ENCODE measurements around the gene LYPD6.

LYPD6 gene

DNA sequence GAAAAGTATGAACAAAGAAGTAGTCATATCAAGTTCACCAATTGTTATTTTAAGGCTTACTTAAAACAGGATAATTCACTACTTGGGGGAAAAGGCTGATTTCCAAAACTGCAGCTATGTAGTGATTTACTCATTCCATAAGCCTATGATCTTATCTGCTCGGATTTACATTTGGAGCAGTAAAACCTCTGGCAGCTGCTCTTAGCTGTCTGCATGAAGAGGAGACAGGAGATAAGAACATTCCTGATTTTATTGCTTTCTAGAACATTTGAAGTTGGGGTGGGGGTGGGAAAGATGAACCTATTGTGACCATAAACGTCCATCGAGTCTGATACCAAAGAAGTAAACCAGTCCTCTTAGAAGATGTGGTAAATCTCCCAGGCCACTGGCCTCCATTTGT lies 136.2 kb downstream of the LYPD6 start:
- H3K4me3 ChIP-seq (ENCODE audit: low read length) = no peak overlapping the region
- no peak for DNase-seq (ENCODE audit: low read depth)
- TF ChIP-seq, protein P1, sequence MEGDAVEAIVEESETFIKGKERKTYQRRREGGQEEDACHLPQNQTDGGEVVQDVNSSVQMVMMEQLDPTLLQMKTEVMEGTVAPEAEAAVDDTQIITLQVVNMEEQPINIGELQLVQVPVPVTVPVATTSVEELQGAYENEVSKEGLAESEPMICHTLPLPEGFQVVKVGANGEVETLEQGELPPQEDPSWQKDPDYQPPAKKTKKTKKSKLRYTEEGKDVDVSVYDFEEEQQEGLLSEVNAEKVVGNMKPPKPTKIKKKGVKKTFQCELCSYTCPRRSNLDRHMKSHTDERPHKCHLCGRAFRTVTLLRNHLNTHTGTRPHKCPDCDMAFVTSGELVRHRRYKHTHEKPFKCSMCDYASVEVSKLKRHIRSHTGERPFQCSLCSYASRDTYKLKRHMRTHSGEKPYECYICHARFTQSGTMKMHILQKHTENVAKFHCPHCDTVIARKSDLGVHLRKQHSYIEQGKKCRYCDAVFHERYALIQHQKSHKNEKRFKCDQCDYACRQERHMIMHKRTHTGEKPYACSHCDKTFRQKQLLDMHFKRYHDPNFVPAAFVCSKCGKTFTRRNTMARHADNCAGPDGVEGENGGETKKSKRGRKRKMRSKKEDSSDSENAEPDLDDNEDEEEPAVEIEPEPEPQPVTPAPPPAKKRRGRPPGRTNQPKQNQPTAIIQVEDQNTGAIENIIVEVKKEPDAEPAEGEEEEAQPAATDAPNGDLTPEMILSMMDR (IDR thresholded peaks at IDR 0.05; ENCODE audit: insufficient read depth, low read depth, low read length, missing control alignments) = no peak

DNA sequence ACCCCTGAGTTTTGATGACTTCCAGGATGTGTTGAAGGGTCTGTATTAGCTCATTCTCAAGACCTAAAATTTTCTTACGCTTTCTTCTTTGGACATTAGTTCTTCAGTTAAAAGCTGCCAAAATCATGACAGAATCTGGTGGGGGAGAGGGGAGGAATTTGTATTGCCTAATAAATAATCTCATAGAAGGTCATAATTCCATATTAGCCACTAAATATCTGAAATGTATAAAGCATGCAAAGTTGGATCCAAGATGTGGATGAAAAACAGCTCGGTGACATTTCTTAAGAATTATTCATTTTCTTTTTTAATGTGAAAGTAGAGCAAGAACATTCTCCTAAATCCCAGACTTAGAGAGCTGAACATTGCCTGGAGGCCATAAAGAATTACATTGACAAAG lies 137.0 kb downstream of the LYPD6 start:
- TF ChIP-seq, protein P1 (IDR thresholded peaks at IDR 0.05; ENCODE audit: insufficient read depth, low read depth, low read length, missing control alignments) = no peak
- H3K4me3 ChIP-seq (ENCODE audit: low read length) = no peak overlapping the region
- no peak for DNase-seq (ENCODE audit: low read depth)

DNA sequence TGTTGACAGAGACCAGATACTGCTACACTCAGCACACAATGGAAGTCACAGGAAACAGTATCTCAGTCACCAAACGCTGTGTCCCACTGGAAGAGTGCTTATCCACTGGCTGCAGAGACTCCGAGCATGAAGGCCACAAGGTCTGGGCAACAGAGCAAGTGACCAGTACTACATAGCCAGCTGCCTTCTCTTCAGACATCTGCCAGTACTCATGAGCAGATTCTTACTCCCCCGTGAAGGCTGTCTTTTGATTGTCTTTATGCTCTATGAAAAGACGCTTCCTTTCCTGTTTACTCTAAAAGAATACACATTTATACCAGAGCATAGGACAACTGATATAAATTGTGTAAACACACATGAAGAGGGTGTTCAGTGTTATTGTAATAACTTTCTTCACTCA lies 138.2 kb downstream of the LYPD6 start:
- no peak for DNase-seq (ENCODE audit: low read depth)
- TF ChIP-seq, protein P1 (IDR thresholded peaks at IDR 0.05; ENCODE audit: insufficient read depth, low read depth, low read length, missing control alignments) = no peak
- no peak overlapping the region for H3K4me3 ChIP-seq (ENCODE audit: low read length)

DNA sequence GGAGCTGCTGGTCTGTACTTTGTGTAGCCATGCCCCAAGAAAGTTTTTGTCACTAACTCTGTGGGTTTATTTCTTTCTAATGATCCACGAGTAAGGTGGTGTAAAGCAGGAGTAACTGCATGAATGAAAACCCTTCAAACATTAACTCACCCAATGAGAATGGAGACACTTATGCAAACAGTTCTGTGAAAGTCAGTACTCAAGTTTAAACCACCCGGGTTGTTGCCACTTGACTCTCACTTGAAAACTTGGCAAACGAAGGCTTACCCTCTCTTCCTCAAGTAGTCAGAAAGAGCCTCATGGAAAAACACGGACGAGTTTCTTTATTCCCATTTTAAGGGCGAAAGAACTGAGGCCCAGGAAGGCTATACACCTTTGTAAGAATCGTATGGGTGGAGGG lies 139.7 kb downstream of the LYPD6 start:
- TF ChIP-seq, protein P1 (IDR thresholded peaks at IDR 0.05; ENCODE audit: insufficient read depth, low read depth, low read length, missing control alignments) = no peak
- H3K4me3 ChIP-seq (ENCODE audit: low read length) = no peak overlapping the region
- DNase-seq (ENCODE audit: low read depth) = no peak

DNA sequence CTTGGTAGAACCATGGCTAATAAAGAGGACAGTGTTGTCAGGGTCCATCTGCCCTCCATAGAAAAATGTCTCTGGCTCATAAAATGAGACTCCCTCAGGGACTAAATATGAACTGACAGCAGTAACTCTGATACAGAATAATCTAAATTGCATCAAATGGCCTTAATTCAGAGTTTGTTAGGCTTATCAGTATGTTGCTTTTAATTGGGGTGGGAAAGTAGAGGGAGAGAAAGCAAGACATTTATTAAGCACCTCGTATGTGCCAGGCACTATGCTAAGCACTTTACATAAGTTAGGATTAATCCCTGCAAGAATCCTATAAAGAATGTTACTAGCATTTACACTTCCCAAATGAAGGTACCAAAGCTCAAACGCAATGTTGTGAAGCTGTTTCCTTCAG lies 142.0 kb downstream of the LYPD6 start:
- TF ChIP-seq, protein P1 (IDR thresholded peaks at IDR 0.05; ENCODE audit: insufficient read depth, low read depth, low read length, missing control alignments) = no peak
- DNase-seq (ENCODE audit: low read depth) = no peak
- H3K4me3 ChIP-seq (ENCODE audit: low read length) = no peak overlapping the region

DNA sequence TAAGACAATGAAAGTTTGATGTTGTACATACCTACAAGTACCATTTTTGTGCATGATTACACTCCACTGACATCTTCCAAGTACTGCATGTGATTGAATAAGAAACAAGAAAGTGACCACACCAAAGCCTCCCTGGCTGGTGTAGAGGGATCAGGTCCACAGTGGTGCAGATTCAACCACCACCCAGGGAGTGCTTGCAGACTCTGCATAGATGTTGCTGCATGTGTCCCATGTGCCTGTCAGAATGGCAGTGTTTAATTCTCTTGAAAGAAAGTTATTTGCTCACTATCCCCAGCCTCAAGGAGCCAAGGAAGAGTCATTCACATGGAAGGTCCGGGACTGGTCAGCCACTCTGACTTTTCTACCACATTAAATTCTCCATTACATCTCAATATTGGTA lies 142.7 kb downstream of the LYPD6 start:
- TF ChIP-seq, protein P1 (IDR thresholded peaks at IDR 0.05; ENCODE audit: insufficient read depth, low read depth, low read length, missing control alignments) = no peak
- DNase-seq (ENCODE audit: low read depth) = no peak
- H3K4me3 ChIP-seq (ENCODE audit: low read length) = no peak overlapping the region

DNA sequence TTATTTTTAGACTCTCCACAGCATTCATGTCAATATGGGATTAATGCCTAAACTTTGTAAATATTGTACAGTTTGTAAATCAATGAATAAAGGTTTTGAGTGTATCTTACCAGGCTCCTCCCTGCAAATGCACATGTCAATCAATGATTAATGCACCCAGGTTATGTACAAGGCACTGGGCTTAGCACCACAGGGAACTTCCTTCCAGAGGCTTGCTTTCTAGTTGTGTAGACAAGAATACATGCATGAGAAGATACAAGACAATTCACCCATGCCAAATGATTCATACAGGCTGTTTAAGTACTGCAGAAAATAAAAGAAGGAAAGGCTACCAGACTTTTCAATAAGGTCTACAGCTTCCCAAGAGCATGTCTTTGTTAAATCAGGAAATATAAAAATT lies 143.1 kb downstream of the LYPD6 start:
- DNase-seq (ENCODE audit: low read depth) = peak; percentile 9
- TF ChIP-seq, protein P1 (IDR thresholded peaks at IDR 0.05; ENCODE audit: insufficient read depth, low read depth, low read length, missing control alignments) = no peak
- H3K4me3 ChIP-seq (ENCODE audit: low read length) = no peak overlapping the region

Measured in epithelial cell of esophagus (primary cell).